T-helper 2 cell (primary cell): ENCODE results near the gene SLC15A1.
"Not testable (repeated sequence)": the region's sequence is repeated elsewhere in the genome, so short reads cannot be mapped to it uniquely, and the experiment has no call there.

Experiments used
- DNase-seq, 5 experiments: peaks; one replicate each; pipeline versions ENCODE4 v3.0.0 to v3.0.0-alpha.2; 2012 to 2022

Gene SLC15A1

GRCh38 chr13:98652721-98653462, 99.6 kb downstream of the SLC15A1 start:
- no peak for DNase-seq

DNA sequence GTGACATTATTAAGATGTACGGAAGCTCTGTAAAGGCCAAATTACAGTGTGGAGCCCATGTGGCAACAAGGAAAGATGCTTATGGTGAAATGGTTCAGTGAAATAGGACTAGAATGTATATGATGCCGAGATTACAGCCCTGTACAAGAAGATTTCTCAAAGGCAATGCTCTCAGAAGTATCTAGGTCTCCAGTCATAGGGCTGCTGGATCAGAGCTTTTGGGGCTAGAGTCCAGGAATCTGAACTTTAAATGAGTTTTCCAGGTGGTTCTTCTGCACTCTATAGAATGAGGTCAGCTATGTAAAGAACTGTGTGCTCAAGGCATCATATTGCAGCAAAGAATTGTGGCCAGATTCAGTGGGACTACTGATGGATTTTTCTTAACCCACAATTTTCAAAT, 100.2 kb downstream of the SLC15A1 start:
- no peak for DNase-seq

DNA sequence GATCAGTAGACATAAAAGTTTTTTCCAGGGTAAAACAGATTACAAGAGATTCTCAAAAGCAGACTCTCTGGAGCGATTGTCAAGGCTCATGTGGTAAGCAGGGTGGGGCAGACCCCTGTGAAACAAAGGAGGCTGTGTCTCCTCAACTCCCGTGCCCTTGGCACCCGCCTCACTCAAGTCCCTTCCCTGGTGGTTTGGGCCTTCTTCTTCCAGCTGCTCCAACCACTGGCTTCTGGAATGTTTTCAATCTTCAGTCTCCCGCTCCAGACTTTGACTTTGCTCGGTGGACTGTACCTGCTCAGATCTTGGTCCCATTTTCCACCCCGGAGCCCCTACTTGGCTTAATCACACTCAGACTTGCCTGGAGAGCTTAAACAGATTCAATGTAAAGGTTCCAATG, 100.7 kb downstream of the SLC15A1 start:
- DNase-seq = no peak

GRCh38 chr13:98650396-98651107, 101.9 kb downstream of the SLC15A1 start:
- no peak for DNase-seq

GRCh38 chr13:98649861-98650260, 102.6 kb downstream of the SLC15A1 start:
- DNase-seq = no peak

- no peak for DNase-seq
These were observed 103.8 kb downstream of the SLC15A1 start for GRCh38 chr13:98648686-98649085.

- no peak for DNase-seq
These were observed 104.3 kb downstream of the SLC15A1 start for GRCh38 chr13:98648141-98648540.

GRCh38 chr13:98647121-98647520, 105.4 kb downstream of the SLC15A1 start:
- DNase-seq = no peak

DNA sequence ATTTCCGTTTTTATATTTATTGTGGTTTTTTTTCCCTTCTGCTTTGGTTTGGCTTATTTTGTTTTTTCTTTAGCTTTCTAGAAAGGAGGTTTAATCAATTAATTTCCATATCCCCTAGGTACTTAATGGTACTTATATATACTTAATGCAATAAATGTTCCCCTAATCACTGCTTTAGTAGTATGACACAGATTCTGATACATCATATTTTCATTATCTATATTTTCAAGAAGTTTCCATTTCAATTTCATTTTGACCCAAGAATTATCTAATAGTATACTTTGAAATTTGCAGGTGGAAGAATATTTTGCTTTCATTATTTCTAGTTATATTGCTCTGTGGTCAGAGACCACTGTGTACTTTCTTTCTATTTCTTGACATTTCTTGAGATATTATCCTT, 109.0 kb downstream of the SLC15A1 start:
- DNase-seq = no peak

DNA sequence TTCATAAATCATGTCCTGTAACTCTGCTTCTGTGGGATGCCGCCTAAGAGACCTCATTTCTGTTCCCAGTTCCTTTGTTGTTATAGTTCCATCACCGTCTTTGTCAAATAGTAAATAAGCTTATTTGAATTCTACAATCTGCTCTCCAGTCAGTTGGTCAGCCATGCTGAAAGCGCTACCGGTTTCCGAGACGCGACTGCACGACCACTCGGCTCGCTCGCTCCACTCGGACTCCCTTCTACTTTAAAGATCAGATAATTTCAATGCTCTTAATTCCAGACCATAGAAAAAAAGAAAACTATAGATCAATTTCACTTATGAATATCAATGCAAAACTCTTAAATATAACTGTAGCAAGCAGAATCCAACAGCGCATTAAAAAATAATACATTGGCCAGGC, 111.4 kb downstream of the SLC15A1 start:
- DNase-seq = no peak

- not testable (repeated sequence) for DNase-seq
These were observed 112.7 kb downstream of the SLC15A1 start for GRCh38 chr13:98639785-98640184.

DNA sequence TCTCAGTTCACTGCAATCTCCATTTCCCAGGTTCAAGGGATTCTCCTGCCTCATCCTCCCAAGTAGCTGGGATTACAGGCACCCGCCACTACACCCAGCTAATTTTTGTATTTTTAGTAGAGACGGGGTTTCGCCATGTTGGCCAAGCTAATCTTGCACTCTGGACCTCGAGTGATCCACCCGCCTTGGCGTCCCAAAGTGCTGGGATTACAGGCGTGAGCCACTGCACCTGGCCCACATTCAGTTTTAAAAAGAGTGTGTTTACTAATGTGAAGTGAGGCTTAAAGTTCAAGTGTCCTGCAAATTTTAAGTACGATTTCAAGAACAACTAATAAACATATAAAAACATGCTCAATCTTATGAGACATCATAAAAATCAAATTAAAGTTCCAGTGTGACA, 114.1 kb downstream of the SLC15A1 start:
- not testable (repeated sequence) for DNase-seq
